ENCODE results near the gene CNEP1R1. TPM values are rescaled to one million over a fixed set of nuclear protein-coding genes. Genes with fewer than 3 reads are reported as not detected.

Gene CNEP1R1
- total RNA-seq, 1 experiment from 2014 or later, result 10.5 TPM

DNA sequence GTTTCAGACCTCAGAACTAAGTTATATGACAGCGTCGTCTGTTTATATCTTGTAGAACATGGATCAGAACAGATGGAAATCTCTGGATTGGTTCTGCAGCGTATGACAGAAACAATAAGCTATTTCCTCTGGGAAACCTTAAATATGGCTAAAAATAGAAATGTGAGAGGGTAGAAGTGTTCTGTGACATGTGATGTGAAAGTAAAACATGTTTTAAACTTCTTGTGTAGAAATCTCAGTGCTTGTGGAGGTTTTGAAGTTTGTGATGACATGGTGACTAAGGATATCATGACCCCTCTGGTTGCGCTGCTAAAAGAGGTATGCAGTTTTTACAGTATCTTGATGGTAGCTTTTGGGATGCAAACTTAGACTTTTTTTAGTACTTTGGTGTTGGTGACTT lies 43.5 kb downstream of the CNEP1R1 start:
- Histone ChIP-seq H2AFZ (ENCODE audit: low read length) (no peak overlapping the region), H3F3A (ENCODE audit: low read length, unreplicated experiment) (no peaks in the 10 kb centered on the region), H3K4me3 (ENCODE audit: low read length) (no peak overlapping the region), H3K36me3 (ENCODE audit: low read depth, low read length) (peaks cover 7% of the 10 kb centered on the region), H3K4me2 (ENCODE audit: low read length) (no peak overlapping the region), H3K79me2 (ENCODE audit: low read length) (peaks cover 39% of the 10 kb centered on the region), H3K4me1 (ENCODE audit: insufficient read depth, low read length) (peaks cover 9% of the 10 kb centered on the region), H3K27me3 (ENCODE audit: low read length) (no peaks in the 10 kb centered on the region), H3K9me3 (ENCODE audit: low read length) (no peaks in the 10 kb centered on the region), H3K27ac (ENCODE audit: low read length) (no peak overlapping the region), H3K9ac (ENCODE audit: low read length) (no peak overlapping the region), H4K20me1 (ENCODE audit: low read length) (peaks cover 15% of the 10 kb centered on the region; the same call in 1 of the 2 replicates), H3K9me2 (replicated peaks; ENCODE audit: low read length) (no peaks in the 10 kb centered on the region)
- POLR2A ChIA-PET (ENCODE audit: unreplicated experiment), result no interaction called here
- no TSS peak for BruUV-seq (replicated peaks)
- ATAC-seq (no peak), DNase-seq (no peak)
- CTCF ChIA-PET, result no interaction called here
- intact Hi-C loops (cut with micrococcal nuclease), result loop anchor here (5.0 to 10.0 kb wide), 2 partner anchors 41 to 86 kb away; partner anchors contain the start of genes CNEP1R1 and TENT4B
- no peak for TF ChIP-seq EZH2 (IDR thresholded peaks at IDR 0.05; ENCODE audit: low read length, unreplicated experiment)
- TF ChIP-seq, protein P1, sequence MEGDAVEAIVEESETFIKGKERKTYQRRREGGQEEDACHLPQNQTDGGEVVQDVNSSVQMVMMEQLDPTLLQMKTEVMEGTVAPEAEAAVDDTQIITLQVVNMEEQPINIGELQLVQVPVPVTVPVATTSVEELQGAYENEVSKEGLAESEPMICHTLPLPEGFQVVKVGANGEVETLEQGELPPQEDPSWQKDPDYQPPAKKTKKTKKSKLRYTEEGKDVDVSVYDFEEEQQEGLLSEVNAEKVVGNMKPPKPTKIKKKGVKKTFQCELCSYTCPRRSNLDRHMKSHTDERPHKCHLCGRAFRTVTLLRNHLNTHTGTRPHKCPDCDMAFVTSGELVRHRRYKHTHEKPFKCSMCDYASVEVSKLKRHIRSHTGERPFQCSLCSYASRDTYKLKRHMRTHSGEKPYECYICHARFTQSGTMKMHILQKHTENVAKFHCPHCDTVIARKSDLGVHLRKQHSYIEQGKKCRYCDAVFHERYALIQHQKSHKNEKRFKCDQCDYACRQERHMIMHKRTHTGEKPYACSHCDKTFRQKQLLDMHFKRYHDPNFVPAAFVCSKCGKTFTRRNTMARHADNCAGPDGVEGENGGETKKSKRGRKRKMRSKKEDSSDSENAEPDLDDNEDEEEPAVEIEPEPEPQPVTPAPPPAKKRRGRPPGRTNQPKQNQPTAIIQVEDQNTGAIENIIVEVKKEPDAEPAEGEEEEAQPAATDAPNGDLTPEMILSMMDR (conservative IDR thresholded peaks at IDR 0.05; ENCODE audit: low read depth, low read length), result no peak
- no peak for TF ChIP-seq EZH2phosphoT487 (IDR thresholded peaks at IDR 0.05; ENCODE audit: borderline replicate concordance, low read length)

- no peak for TF ChIP-seq EZH2phosphoT487 (IDR thresholded peaks at IDR 0.05; ENCODE audit: borderline replicate concordance, low read length)
- TF ChIP-seq, protein P1 (conservative IDR thresholded peaks at IDR 0.05; ENCODE audit: low read depth, low read length), result no peak
- no peak for TF ChIP-seq EZH2 (IDR thresholded peaks at IDR 0.05; ENCODE audit: low read length, unreplicated experiment)
- CTCF ChIA-PET, result no interaction called here
- no peak overlapping the region for H3K27ac ChIP-seq (ENCODE audit: low read length)
- BruUV-seq (replicated peaks), result no TSS peak
- H3K79me2 ChIP-seq (ENCODE audit: low read length), result peaks cover 39% of the 10 kb centered on the region
- no peaks in the 10 kb centered on the region for H3K9me3 ChIP-seq (ENCODE audit: low read length)
- H3K27me3 ChIP-seq (ENCODE audit: low read length), result no peaks in the 10 kb centered on the region
- H3K4me1 ChIP-seq (ENCODE audit: insufficient read depth, low read length), result peaks cover 9% of the 10 kb centered on the region
- no peak overlapping the region for H3K4me3 ChIP-seq (ENCODE audit: low read length)
- peaks cover 15% of the 10 kb centered on the region; the same call in 1 of the 2 replicates for H4K20me1 ChIP-seq (ENCODE audit: low read length)
- H3K4me2 ChIP-seq (ENCODE audit: low read length), result no peak overlapping the region
- DNase-seq (no peak), ATAC-seq (no peak)
- no peak overlapping the region for H2AFZ ChIP-seq (ENCODE audit: low read length)
- H3K36me3 ChIP-seq (ENCODE audit: low read depth, low read length), result peaks cover 7% of the 10 kb centered on the region
- no peaks in the 10 kb centered on the region for H3K9me2 ChIP-seq (replicated peaks; ENCODE audit: low read length)
- POLR2A ChIA-PET (ENCODE audit: unreplicated experiment), result no interaction called here
- intact Hi-C loops (cut with micrococcal nuclease), result loop anchor here (5.0 to 10.0 kb wide), 2 partner anchors 42 to 86 kb away; partner anchors contain the start of genes CNEP1R1 and TENT4B
- H3F3A ChIP-seq (ENCODE audit: low read length, unreplicated experiment), result no peaks in the 10 kb centered on the region
- no peak overlapping the region for H3K9ac ChIP-seq (ENCODE audit: low read length)
These were observed 44.0 kb downstream of the CNEP1R1 start for GRCh38 chr16:50069060-50069459.

- H3K9ac ChIP-seq (ENCODE audit: low read length), result no peak overlapping the region
- H3K27me3 ChIP-seq (ENCODE audit: low read length), result no peaks in the 10 kb centered on the region
- TF ChIP-seq EZH2 (IDR thresholded peaks at IDR 0.05; ENCODE audit: low read length, unreplicated experiment) (no peak), EZH2phosphoT487 (IDR thresholded peaks at IDR 0.05; ENCODE audit: borderline replicate concordance, low read length) (no peak)
- TF ChIP-seq, protein P1 (conservative IDR thresholded peaks at IDR 0.05; ENCODE audit: low read depth, low read length), result no peak
- no peak overlapping the region for H3K4me2 ChIP-seq (ENCODE audit: low read length)
- intact Hi-C loops (cut with micrococcal nuclease), result no loop called here
- H3K4me1 ChIP-seq (ENCODE audit: insufficient read depth, low read length), result peaks cover 9% of the 10 kb centered on the region
- no peak overlapping the region for H3K27ac ChIP-seq (ENCODE audit: low read length)
- no peaks in the 10 kb centered on the region for H3F3A ChIP-seq (ENCODE audit: low read length, unreplicated experiment)
- peaks cover 13% of the 10 kb centered on the region for H3K36me3 ChIP-seq (ENCODE audit: low read depth, low read length)
- no peak overlapping the region for H2AFZ ChIP-seq (ENCODE audit: low read length)
- no peaks in the 10 kb centered on the region for H3K9me2 ChIP-seq (replicated peaks; ENCODE audit: low read length)
- H3K4me3 ChIP-seq (ENCODE audit: low read length), result no peak overlapping the region
- ChIA-PET CTCF (no interaction called here), POLR2A (ENCODE audit: unreplicated experiment) (no interaction called here)
- BruUV-seq (replicated peaks), result no TSS peak
- H4K20me1 ChIP-seq (ENCODE audit: low read length), result peaks cover 15% of the 10 kb centered on the region; the same call in 1 of the 2 replicates
- no peak for ATAC-seq
- H3K79me2 ChIP-seq (ENCODE audit: low read length), result peaks cover 39% of the 10 kb centered on the region
- DNase-seq, result no peak
- H3K9me3 ChIP-seq (ENCODE audit: low read length), result no peaks in the 10 kb centered on the region
These were observed 46.1 kb downstream of the CNEP1R1 start for GRCh38 chr16:50071075-50071671.
